Measurements from ENCODE around the gene KHDRBS1. TPM values are rescaled to one million over a fixed set of nuclear protein-coding genes. Genes with fewer than 3 reads are reported as not detected.
"Not testable (repeated sequence)": the region's sequence is repeated elsewhere in the genome, so short reads cannot be mapped to it uniquely, and the experiment has no call there.

The KHDRBS1 gene, protein sequence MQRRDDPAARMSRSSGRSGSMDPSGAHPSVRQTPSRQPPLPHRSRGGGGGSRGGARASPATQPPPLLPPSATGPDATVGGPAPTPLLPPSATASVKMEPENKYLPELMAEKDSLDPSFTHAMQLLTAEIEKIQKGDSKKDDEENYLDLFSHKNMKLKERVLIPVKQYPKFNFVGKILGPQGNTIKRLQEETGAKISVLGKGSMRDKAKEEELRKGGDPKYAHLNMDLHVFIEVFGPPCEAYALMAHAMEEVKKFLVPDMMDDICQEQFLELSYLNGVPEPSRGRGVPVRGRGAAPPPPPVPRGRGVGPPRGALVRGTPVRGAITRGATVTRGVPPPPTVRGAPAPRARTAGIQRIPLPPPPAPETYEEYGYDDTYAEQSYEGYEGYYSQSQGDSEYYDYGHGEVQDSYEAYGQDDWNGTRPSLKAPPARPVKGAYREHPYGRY
- 100 to 1,000 TPM; 193 to 247 (median 218) TPM for polyA plus RNA-seq (ENCODE audit: insufficient read depth in 1 of 5, insufficient read length in 5 of 5, low replicate concordance in 1 of 5)
- long read RNA-seq, donor 1, transcript KHDRBS1-202 (9 exons, 2,757 nt) = major isoform, 97 of 127 reads
- long read RNA-seq, donor 1, transcript KHDRBS1-203 (11 exons, 1,989 nt) = minor isoform, 6 of 127 reads
- long read RNA-seq, donor 1, partial matches to known transcripts = 24 of 127 reads
- long read RNA-seq, donor 1, other reads (novel, unspliced or antisense) = 0 of 127 reads
- long read RNA-seq, donor 2, transcript KHDRBS1-202 (9 exons, 2,757 nt) = major isoform, 61 of 67 reads
- long read RNA-seq, donor 2, transcript KHDRBS1-203 (11 exons, 1,989 nt) = minor isoform, 5 of 67 reads
- long read RNA-seq, donor 2, partial matches to known transcripts = 0 of 67 reads
- long read RNA-seq, donor 2, other reads (novel, unspliced or antisense) = 0 of 67 reads
- long read RNA-seq, donor 3, transcript KHDRBS1-203 (11 exons, 1,989 nt) = minor isoform, 5 of 86 reads
- long read RNA-seq, donor 3, transcript KHDRBS1-202 (9 exons, 2,757 nt) = major isoform, 66 of 86 reads
- long read RNA-seq, donor 3, partial matches to known transcripts = 13 of 86 reads
- long read RNA-seq, donor 3, other reads (novel, unspliced or antisense) = 0 of 86 reads
- long read RNA-seq, donor 4, transcript KHDRBS1-202 (9 exons, 2,757 nt) = major isoform, 61 of 228 reads
- long read RNA-seq, donor 4, partial matches to known transcripts = 165 of 228 reads
- long read RNA-seq, donor 4, other reads (novel, unspliced or antisense) = 0 of 228 reads
- long read RNA-seq, donor 5, transcript KHDRBS1-202 (9 exons, 2,757 nt) = major isoform, 73 of 105 reads
- long read RNA-seq, donor 5, partial matches to known transcripts = 27 of 105 reads
- long read RNA-seq, donor 5, other reads (novel, unspliced or antisense) = 0 of 105 reads
- long read RNA-seq, donor 6, transcript KHDRBS1-202 (9 exons, 2,757 nt) = major isoform, 85 of 97 reads
- long read RNA-seq, donor 6, partial matches to known transcripts = 6 of 97 reads
- long read RNA-seq, donor 6, other reads (novel, unspliced or antisense) = 0 of 97 reads
- long read RNA-seq, donor 7, transcript KHDRBS1-202 (9 exons, 2,757 nt) = major isoform, 51 of 62 reads
- long read RNA-seq, donor 7, partial matches to known transcripts = 5 of 62 reads
- long read RNA-seq, donor 7, other reads (novel, unspliced or antisense) = 0 of 62 reads
- long read RNA-seq, donor 8, transcript KHDRBS1-202 (9 exons, 2,757 nt) = major isoform, 34 of 163 reads
- long read RNA-seq, donor 8, partial matches to known transcripts = 127 of 163 reads
- long read RNA-seq, donor 8, other reads (novel, unspliced or antisense) = 0 of 163 reads

DNA sequence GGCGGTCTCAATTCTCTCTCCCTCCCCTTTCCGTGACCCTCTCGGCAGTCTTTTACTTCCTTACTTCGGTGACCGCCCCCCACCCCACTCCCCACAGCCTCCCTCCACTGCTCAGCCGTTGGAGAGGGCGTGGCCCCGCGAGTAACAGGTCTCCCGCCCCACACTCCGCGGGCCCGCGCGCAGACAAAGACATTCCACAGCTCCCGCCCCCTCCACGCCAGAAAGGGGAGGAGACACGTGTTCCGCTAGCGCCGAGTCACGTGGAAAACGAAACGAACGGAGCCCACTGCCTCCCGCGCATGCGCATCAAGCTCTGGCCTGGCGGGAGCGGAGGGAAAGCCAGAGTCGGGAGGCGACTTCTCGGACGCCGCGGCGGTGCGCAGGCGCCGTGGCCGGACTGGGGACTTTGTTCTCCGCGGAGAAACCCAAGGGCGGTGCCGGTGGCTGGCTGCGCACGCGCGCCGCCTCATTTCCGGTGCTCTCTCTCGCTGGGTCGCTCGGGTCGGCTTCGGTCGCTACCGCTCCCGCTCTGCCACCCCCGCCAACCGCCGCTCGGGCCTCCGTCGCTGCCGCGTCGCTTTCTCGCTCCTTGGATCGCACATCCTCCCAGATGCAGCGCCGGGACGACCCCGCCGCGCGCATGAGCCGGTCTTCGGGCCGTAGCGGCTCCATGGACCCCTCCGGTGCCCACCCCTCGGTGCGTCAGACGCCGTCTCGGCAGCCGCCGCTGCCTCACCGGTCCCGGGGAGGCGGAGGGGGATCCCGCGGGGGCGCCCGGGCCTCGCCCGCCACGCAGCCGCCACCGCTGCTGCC is at the start of gene KHDRBS1:
Gene KHDRBS1 (plus strand): TSS at position 483 of the 813 bp plus-strand sequence. CDS start 128 bp downstream, at position 611.
- peak; percentile 100 for DNase-seq

DNA sequence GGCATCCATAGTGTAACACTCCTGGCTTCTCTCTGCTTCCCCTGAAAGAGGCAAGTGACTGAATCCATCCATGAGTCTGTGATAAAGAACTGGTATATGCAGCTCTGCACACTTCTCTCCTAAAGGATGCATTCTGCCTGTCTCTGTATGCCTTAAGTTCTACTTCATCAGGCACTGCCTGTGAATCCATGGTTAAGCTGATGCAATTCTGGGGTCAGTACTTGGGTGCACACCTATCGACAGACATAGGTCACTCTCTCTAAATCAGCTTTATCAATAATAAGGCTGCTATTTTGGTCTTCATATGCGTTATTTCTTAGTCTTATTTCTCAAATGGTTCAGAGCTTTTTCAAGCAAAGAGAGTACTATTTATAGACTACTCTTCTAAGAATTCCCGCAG is 42.8 kb upstream of the KHDRBS1 start:
- no peak for DNase-seq

DNA sequence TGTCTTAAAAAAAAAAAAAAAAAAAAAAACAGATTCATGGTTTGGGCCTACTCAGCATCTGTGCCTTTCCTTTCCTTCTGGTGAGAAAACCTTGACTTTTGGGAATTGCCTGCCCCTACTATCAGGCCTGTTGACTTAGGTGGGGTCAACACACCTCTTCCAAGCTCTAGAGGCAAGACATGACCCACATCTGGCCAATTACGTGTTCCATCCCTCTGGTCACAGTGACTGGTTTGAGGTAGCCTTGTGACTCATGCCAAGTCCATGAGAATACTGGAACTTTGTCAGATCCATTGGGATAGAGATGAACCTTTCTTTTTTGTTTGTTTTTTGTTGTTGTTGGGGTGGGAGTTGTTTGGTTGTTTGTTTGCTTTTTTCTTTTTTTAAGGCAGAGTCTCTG is 37.3 kb upstream of the KHDRBS1 start:
- DNase-seq = no peak

DNA sequence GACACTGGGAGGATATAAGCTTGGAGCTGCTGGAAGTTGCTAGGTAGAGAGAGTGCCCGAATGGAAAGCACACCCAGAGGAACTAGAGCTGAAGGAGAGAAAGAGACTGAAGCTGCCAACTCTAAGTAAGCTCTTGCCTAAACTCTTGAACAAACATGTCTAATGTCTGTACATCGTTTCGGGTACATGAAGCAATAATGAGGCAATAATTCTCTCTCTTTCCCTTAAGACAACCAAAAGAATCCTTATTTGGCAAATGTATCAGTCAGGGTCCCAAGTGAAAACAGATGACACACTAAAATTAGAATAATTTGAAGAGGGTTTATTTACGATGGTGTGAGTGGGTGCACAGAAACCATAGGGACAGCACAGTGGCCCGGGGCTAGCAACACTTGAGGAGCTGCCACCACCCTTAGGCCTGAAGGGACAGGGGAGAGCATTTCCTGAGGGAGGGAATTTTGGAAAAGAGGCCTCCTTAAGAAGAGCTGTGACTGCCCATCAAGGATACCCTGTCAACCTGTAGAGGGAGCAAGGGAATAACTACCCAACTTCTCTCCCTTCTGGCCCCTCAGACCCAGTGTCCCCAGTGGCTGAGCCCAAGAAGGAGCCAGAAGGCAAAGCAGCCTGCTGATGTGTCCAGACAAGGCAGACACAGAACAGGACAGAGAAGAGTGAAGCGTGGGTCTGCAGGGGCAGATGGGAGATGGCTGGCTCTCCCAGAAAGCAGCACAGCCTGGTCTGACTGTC is 36.1 kb upstream of the KHDRBS1 start:
- no peak for DNase-seq

DNA sequence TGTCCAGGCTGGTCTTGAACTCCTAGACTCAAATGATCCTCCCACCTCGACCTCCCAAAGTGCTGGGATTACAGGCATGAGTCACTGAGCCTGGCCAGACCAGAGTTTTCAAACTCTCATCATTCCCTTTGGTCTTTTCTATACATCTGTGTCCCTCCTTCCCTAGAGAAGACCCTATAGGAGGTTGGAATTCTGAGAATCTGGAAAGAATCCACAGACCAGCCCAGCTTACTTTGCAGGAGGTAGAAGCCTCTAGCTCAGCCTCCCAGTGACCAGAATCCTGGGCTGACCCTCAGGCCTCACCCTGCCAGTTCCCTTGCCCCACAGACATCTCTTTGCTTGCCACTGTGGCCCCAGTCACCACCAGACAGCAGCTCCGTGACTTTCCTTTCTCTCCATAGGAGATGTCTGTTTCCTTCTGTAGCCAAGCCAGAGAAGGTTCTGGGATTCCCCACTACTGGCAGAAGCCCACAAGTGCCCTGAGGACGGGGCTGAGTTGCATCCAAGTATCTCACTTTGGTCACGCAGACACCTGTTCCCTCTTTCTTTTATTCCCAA is 34.7 kb upstream of the KHDRBS1 start:
- DNase-seq = no peak

DNA sequence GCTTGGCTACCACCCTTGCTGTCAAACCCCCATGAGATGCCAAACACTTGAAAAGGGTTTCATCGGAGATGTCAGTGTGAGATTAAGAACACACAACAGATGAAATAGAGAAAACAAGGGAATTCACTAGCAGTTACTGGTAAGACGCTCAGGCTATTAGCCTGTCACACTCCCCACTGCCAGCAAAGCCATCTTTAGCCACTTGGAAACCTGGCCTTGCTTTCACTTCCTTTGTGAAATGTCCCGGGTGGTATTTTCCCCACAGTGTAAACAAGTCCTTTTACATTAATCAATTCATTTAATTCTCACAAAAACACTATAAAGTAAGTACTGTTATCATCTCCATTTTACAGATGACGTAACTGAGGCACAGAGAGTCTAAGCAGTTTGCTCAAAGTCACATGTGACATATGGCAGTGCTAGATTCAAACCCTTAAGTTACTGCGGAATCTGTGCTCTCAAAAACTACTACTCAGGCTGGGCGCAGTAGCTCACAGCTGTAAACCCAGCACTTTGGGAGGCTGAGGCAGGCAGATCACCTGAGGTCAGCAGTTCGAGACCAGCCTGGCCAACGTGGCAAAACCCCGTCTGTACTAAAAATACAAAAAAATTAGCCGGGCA is 32.7 kb upstream of the KHDRBS1 start:
- DNase-seq = no peak

DNA sequence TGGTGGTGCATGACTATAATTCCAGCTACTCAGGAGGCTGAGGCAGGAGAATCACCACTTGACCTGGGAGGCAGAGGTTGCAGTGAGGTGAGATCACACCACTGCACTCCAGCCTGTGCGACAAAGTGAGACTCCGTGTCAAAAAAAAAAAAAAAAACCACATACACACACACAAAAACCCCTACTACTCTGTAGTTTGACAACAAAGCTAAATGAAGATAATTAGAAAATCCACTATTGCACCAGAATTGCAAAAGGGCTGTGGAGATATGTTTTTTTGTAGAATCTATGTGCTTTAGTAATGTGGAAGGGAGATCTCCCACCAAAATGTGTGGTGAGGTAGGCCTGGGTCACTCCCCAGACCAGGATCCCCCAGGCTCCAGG is 32.2 kb upstream of the KHDRBS1 start:
- no peak for DNase-seq

DNA sequence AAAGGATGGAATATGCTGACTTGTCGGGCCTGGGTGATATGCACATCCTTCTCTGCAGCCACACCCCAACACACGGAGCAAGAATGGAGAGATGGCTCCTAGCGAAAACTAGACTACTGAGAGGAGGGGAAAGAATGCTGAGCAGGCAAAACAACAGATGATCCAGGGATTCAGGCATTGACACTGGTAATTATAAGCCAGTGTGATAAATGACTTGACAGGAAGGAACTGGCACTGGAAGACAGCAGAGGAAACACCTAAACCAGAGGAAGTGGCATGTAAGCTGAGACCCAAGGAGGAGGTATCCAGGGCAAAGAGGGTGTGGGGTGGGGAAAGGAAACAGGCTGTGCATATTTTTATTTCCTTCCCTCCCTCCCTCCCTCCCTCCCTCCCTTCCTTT is 31.7 kb upstream of the KHDRBS1 start:
- DNase-seq = no peak

DNA sequence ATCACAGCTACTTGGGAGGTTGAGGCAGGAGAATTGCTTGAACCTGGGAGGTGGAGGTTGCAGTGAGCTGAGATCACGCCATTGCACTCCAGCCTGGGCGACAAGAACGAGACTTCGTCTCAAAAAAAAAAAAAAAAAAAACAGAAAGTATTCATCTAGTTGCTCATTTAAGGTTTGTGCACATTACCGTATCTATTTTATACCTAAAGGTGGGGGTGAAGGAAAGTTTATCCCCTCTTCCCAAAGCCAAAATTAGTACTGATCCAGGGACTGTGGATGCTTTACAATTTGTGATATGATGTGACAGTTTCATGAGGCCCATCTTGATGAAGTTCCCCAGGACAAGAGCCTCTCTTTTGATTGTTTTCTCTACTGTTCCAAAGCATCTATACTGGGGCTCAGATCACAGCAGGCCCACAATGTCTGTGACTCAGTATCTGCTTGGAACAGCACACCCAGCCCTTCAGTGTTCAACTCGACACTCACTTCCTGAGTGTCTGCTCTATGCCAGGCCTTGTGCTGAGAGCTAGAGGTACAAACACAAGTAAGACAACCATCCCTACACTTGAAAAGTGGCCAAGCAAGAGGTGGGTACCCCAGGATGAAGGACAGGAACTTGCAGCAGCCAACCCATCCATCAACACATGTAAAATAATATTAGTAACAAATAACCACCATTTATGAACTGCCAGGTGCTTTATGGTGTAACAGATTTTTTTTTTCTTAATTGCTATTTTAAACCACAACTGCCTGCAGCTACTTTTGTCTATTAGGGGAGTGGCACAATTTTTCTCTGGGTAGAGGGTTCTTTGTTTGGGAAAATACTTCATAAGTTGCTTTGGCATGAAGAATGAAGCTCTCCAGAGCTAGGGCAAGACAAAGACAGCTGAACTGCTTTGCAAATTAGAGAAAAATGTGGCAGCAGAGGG is 29.0 kb upstream of the KHDRBS1 start:
- no peak for DNase-seq

DNA sequence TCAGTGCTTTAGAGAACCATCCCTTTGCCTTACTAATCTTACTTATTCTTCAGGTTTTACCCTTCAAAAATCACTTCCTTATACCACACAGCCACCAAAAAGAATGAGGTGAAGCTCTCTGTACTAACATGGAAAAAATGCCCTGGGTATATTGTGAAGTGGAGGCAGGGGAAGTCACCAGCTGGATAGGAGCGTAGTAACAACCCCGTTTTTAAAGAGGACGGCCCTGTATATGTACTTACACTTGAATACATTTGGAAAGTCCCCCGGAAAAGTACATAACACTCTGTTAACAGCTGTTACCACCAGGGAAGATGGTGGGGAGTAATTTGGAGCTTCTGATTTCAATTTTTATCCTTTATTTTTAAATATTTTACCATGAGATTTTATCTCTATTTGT is 28.2 kb upstream of the KHDRBS1 start:
- DNase-seq = peak in 1 of 2 donors; percentile 23

DNA sequence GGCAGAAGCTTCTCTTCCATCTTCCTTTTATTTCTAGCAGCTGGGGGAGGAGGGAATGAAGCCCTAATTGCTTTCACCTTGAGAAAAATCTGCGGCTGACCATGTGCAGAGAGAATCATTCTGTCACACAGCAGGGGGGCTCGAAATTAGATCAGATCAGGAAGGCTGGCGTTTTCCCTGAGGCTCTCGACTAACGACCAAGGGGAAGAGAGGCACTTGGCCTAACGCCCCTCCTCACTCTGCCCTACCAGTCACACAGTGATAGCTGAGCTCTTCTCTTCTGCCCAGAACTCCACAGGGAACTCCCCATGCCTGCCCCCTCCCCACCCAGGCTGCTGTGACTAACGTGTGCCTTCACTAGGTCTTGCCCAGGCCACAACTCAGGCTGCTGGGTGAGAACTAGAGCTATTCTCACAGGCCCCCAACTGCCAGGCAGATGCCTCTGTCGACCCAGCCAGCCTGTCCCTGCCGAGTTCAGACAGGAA is 26.5 kb upstream of the KHDRBS1 start:
- no peak for DNase-seq

DNA sequence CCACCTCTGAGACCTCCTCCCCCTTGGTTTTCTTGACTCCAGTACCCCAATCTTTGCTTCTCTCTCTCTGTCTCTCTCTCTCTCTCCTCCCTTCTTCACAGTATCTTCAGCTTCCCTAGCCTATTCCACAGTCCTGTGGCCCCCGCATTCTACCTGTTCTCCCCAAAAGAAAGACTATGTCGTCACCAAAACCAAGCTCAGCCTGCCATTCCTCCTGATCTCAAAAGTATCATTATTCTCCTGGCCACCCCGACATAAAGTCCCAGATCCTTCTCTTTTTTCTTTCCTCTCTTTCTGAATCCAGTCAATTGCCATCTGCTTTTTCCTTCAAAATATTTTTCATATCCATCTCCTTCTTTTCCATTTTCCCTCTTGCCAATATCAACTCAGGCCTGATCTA is 23.7 kb upstream of the KHDRBS1 start:
- DNase-seq = no peak

DNA sequence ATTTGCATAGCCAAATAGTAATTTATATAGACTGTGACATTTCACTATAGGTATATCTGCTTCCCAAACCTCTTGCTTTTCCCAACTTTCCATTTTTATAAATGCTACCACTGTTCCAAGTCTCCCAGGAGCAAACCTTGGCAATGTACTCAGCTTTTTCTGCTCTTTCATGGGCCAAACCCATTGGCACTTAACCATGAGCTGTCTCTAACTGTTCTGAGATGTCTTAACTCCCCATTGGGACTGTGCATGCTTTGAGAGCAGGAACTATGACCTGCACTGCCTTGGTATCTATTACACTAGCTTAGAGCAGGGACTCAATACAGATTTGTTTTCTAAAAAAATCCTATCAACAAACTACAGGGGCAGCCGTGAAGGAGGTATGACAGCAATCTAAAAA is 22.5 kb upstream of the KHDRBS1 start:
- DNase-seq = no peak

DNA sequence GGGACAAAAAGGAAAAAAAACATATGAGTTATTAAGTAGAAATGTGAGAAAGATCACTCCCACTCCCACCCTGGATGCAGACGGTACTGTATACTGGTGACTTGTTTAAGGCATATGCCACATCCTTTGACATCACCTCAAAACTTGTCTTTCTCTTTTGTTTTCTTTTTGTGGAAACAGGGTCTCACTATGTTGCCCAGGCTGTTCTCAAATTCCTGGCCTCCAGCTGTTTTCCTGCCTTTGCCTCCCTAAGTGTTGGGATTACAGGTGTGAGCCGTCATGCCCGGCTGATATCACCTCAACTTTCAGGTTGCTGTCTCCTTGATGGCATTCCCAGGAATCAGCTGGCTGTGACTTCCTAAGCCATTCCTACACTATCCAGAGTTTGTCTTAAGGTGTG is 18.4 kb upstream of the KHDRBS1 start:
- no peak for DNase-seq

DNA sequence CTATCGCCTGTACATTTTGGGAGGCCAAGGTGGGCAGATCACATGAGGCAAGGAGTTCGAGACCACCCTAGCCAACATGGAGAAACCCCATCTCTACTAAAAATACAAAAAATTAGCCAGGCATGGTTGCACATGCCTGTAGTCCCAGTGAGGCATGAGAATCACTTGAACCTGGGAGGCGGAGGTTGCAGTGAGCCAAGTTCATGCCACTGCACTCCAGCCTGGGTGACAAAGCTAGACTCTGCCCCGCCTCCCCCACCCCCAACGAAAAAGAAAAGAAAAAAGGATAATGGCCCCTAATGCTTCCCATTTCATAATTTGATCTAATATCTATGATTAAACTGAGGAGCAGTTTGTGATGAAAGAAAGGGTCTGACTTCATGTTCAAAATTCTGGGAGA is 17.5 kb upstream of the KHDRBS1 start:
- not testable (repeated sequence) for DNase-seq

DNA sequence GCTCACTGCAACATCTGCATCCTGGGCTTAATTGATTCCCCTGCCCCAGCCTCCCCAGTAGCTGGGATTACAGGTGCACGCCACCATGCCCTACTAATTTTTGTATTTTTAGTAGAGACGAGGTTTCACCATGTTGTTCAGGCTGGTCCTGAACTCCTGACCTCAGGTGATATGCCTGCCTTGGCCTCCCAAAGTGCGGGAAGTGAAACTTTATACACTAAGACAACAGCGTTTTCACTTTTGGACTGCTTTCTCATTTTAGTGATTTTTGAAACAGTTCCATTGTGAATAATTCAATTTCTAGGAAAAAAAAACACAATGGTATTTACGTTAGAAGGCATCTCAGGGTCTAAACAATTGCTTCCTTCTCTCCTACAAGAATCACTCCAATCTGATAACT is 11.8 kb upstream of the KHDRBS1 start:
- no peak for DNase-seq

DNA sequence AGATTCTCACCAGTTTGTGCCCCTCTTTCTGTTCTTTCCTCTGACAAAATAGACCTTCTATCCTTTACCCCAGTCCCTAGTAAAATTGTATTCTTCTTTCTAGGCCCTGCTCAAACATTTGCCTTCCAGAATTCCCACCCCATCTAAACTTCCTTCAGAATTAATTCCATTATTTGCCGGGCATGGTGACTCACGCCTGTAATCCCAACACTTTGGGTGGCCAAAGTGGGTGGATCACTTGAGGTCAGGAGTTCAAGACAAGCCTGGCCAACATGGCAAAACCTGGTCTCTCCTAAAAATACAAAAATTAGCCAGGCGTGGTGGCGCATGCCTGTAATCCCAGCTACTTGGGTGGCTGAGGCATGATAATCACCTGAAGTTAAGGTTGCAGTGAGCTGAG is 11.4 kb upstream of the KHDRBS1 start:
- DNase-seq = not testable (repeated sequence)
